ENCODE data around the gene IGF2BP3. TPM values are rescaled to one million over a fixed set of nuclear protein-coding genes. Genes with fewer than 3 reads are reported as not detected.
A peak's percentile ranks its signal among the peaks of the same experiment; 100 is the strongest.

IGF2BP3 gene
- total and polyA plus RNA-seq, 10 of the 15 experiments (the other 5 are each of a cell fraction or from before 2014, with no cell fraction given): 4.6 to 61.2 (median 36.9) TPM

DNA sequence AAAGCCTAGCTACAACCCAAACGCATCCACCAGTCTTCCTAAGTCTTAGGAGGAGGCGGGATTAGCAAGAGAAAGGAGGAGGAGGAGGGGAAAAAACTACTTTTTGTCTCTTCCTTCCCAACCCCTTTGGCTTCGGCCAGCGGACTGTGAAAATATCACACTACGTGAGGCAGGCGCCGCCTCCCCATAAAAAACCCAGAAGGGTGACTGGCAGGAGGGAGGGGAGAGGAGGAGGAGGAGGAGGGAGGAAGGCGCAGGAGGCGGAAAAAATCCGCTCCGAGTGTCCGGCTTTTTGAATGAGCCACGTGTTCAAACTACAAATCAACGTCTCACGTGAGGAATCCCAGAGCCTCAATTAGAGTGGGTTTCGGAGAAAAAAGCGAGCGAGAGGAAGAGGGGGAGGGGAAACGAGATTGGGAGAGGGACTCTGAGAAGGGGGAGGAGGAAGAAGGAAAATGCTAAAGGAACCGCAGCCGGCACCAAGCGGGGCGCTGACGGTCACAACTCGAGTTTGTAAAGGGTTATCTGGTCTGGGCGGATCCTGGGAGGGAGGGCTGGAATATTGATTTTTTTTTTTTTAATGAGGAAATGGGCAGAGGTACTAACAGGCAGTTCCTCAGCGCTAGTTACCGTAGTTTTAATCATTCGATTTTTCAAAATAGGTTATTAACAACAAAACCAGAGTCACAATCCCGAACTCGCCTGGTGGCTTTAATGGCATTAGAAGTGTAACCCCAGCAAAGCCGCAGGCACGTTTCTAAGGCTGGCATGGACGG lies at the start of gene IGF2BP3 (continued):
- TF ChIP-seq, protein P1, sequence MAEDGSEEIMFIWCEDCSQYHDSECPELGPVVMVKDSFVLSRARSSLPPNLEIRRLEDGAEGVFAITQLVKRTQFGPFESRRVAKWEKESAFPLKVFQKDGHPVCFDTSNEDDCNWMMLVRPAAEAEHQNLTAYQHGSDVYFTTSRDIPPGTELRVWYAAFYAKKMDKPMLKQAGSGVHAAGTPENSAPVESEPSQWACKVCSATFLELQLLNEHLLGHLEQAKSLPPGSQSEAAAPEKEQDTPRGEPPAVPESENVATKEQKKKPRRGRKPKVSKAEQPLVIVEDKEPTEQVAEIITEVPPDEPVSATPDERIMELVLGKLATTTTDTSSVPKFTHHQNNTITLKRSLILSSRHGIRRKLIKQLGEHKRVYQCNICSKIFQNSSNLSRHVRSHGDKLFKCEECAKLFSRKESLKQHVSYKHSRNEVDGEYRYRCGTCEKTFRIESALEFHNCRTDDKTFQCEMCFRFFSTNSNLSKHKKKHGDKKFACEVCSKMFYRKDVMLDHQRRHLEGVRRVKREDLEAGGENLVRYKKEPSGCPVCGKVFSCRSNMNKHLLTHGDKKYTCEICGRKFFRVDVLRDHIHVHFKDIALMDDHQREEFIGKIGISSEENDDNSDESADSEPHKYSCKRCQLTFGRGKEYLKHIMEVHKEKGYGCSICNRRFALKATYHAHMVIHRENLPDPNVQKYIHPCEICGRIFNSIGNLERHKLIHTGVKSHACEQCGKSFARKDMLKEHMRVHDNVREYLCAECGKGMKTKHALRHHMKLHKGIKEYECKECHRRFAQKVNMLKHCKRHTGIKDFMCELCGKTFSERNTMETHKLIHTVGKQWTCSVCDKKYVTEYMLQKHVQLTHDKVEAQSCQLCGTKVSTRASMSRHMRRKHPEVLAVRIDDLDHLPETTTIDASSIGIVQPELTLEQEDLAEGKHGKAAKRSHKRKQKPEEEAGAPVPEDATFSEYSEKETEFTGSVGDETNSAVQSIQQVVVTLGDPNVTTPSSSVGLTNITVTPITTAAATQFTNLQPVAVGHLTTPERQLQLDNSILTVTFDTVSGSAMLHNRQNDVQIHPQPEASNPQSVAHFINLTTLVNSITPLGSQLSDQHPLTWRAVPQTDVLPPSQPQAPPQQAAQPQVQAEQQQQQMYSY (CRISPR knock-in tag; IDR thresholded peaks at IDR 0.05): no peak
- TF ChIP-seq RFX5 (IDR thresholded peaks at IDR 0.05; ENCODE audit: low read depth, low read length): no peak
- peak; percentile 84 for TF ChIP-seq IKZF1 (conservative IDR thresholded peaks at IDR 0.05)
- TF ChIP-seq GABPA (IDR thresholded peaks at IDR 0.05; ENCODE audit: low read depth): 0 out of 2 replicates have a peak, but pooled peaks have one; percentile 23
- TF ChIP-seq EED (IDR thresholded peaks at IDR 0.05; ENCODE audit: low read depth): peak; percentile 88
- TF ChIP-seq, protein P2, sequence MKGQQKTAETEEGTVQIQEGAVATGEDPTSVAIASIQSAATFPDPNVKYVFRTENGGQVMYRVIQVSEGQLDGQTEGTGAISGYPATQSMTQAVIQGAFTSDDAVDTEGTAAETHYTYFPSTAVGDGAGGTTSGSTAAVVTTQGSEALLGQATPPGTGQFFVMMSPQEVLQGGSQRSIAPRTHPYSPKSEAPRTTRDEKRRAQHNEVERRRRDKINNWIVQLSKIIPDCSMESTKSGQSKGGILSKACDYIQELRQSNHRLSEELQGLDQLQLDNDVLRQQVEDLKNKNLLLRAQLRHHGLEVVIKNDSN (IDR thresholded peaks at IDR 0.05; ENCODE audit: borderline replicate concordance, extremely low read length, insufficient read depth, low read depth, low read length): no peak
- TF ChIP-seq, protein P3, sequence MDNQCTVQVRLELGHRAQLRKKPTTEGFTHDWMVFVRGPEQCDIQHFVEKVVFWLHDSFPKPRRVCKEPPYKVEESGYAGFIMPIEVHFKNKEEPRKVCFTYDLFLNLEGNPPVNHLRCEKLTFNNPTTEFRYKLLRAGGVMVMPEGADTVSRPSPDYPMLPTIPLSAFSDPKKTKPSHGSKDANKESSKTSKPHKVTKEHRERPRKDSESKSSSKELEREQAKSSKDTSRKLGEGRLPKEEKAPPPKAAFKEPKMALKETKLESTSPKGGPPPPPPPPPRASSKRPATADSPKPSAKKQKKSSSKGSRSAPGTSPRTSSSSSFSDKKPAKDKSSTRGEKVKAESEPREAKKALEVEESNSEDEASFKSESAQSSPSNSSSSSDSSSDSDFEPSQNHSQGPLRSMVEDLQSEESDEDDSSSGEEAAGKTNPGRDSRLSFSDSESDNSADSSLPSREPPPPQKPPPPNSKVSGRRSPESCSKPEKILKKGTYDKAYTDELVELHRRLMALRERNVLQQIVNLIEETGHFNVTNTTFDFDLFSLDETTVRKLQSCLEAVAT (IDR thresholded peaks at IDR 0.05): peak; percentile 92
- TF ChIP-seq CBFB (IDR thresholded peaks at IDR 0.05; ENCODE audit: low read depth): peak; percentile 48; the same call in 1 of the 2 replicates
- TF ChIP-seq KAT2A (conservative IDR thresholded peaks at IDR 0.05; ENCODE audit: control insufficient read depth, low read depth, low read length): no peak
- TF ChIP-seq, protein P4, sequence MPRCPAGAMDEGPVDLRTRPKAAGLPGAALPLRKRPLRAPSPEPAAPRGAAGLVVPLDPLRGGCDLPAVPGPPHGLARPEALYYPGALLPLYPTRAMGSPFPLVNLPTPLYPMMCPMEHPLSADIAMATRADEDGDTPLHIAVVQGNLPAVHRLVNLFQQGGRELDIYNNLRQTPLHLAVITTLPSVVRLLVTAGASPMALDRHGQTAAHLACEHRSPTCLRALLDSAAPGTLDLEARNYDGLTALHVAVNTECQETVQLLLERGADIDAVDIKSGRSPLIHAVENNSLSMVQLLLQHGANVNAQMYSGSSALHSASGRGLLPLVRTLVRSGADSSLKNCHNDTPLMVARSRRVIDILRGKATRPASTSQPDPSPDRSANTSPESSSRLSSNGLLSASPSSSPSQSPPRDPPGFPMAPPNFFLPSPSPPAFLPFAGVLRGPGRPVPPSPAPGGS (IDR thresholded peaks at IDR 0.05; ENCODE audit: borderline replicate concordance, insufficient read depth, low read depth, low read length, poor library complexity, severe bottlenecking): no peak
- TF ChIP-seq RBBP5 (conservative IDR thresholded peaks at IDR 0.05): no peak
- TF ChIP-seq PBX3 (IDR thresholded peaks at IDR 0.05; ENCODE audit: insufficient replicate concordance, low read depth, low read length): peak; percentile 85
- TF ChIP-seq ZBTB33 (IDR thresholded peaks at IDR 0.05): no peak
- no peak for TF ChIP-seq TCF3 (IDR thresholded peaks at IDR 0.05; ENCODE audit: borderline replicate concordance, insufficient read depth, low read depth, low read length)
- peak; percentile 14; the same call in 1 of the 2 replicates for TF ChIP-seq CREM (IDR thresholded peaks at IDR 0.05; ENCODE audit: low read depth)
- TF ChIP-seq MTA2 (IDR thresholded peaks at IDR 0.05; ENCODE audit: low read depth): peak; percentile 79
- TF ChIP-seq ATF7 (IDR thresholded peaks at IDR 0.05; ENCODE audit: low read depth): peak; percentile 71

Measured in GM12878 (cell line).